ENCODE measurements around the gene C14orf132. TPM values are rescaled to one million over a fixed set of nuclear protein-coding genes. Genes with fewer than 3 reads are reported as not detected.

The C14orf132 gene
- total RNA-seq, 4 donors from 2014 or later = 2.4 to 9.5 (median 4.3) TPM

DNA sequence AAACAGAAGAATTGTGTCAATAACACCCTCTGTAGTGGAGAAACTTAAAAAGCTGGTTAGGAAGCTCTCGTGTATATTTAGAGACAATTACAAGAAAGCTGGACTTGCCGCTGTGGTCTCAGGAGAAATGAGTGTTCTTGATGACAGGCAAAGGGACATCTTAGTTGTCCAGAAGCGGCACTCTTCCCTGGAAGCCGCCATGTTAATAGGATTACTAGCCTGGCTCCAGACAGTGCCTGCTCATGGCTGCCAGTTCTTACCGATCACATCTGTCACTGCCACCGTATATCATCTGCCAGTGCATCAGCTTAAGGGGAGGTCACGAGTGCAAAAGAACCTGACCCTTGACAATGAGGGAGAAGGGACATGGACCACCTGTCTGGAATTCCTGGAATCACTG lies 48.9 kb downstream of the C14orf132 start:
- no peak for TF ChIP-seq CTCF (IDR thresholded peaks at IDR 0.05; ENCODE audit: low read depth)

DNA sequence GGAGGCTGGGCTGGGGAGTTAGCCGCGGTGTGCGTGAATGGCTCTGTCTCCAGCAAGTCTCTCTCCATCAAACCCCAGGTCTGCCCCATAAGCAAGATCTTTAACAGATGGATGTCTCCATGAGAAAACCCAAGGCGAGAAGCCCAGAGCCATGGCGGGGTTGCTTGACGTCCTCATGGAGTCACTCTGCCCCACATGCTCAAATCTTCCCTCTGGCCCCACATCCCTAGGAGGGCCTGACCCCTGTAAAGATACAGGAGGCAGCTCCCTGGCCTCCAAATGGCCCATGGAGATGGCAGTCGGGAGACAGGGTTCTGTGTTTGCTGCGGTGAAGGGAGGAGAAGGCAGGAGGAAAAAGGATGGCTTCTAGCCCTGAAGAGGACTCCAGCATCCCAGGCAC lies 49.3 kb downstream of the C14orf132 start:
- TF ChIP-seq CTCF (IDR thresholded peaks at IDR 0.05; ENCODE audit: low read depth) = no peak

GRCh38 chr14:96088911-96089310 lies 49.7 kb downstream of the C14orf132 start:
- no peak for TF ChIP-seq CTCF (IDR thresholded peaks at IDR 0.05; ENCODE audit: low read depth)

DNA sequence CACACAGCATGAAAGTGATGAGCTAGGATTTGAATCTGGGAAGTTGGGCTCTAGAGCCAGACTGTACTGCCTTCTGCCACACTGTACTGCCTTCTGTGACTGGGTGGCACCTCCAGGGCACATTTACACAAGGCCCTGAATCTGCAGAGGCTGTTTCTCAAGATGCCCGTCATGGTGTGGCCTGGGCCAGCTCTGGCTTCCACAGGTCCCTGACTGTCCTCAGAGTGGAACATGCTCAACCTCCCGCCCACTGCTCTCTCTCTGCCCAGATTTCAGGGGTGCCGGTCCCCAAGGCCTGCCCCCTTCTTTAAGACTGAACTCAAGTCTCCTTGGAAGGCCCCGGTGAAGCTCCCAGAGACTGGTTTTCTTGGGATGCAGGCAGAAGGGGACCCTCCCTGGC lies 50.2 kb downstream of the C14orf132 start:
- TF ChIP-seq CTCF (IDR thresholded peaks at IDR 0.05; ENCODE audit: low read depth) = no peak

DNA sequence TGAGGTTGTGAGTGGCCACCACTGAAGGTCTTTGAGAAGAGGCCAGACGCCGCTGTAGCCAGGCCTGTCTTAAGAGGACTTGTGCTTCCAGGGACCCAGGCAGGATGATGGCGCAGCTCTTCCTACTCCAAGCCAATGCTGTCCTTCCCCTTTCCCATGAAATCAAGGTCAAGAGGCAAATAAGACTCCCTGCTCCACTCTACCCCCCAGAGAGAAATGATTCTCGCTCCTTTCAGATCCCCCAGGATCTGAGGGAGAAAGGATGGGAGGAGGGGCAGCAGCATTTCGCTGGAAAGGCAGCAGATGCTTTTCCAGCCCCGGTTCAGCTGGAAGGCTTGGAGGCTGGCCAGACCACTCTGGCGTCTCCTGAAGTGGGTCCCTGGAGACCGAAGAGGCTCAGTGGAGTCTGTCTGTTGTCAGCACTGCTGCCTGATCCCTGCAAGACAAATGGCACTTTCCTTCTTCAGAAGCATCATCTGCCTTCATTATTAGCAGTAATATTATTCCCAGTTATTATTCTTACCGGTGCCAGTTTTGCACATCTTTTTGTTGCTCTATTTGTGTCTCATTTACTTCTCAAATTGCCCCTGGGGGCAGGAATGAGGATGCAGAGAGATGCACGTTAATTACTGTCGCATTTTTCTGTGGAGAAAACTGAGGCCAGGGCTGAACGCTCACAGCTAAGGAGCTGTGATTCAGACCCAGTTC lies 51.4 kb downstream of the C14orf132 start:
- no peak for TF ChIP-seq CTCF (IDR thresholded peaks at IDR 0.05; ENCODE audit: low read depth)

DNA sequence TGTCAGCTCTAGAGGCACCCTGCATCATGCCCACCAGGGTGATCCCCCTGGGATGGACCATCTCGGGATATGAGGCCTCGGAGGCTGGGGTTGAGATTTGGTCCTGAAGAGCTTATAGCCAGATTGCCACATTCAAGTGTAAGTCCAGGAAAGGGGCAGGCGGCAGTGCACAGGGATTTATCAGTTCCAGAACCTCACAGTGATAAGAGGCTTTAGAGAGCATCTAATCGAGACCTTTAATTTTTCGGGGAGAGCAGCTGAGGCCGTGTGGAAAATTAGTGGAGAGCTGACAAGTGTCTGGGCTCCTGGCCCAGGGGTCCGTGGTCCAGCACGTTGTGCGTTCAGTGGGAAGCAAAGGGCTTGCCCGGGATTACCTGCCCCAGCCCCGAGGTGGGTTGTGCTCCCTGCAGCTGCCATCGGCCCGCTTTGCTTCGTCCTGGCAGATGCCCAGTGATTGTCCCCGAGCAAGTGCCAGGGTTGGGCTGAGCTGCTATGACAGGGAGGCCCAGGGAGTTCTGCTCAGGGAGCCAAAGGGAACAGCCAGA lies 52.1 kb downstream of the C14orf132 start:
- TF ChIP-seq CTCF (IDR thresholded peaks at IDR 0.05; ENCODE audit: low read depth) = no peak

DNA sequence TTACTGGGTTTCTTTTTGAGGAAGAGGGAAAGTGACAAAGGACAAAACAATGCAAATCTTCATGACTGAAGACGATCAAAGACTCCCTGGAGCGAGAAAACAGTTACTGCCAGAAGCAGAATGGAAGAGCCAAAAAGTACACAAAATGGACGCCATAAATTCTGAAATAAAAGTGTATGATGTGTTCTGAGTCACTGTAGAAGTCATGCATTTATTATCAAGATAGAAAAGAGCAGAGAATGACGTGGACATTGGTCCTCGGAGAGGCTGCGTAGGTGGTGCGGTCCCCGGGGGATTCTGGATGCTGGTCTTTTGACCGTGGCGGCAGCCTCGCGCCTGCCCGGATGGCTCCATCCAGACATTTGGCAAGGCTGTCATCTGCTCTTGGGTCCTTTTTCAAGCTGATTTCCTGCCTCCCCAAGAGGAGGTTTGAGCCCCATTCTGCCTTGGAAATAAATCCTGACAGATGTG lies 52.8 kb downstream of the C14orf132 start:
- TF ChIP-seq CTCF (IDR thresholded peaks at IDR 0.05; ENCODE audit: low read depth) = no peak

Measured in subcutaneous adipose tissue (tissue), 4 donors.